ENCODE data around the gene IL4.
A peak's percentile ranks its signal among the peaks of the same experiment; 100 is the strongest.
"Not testable (repeated sequence)": the region's sequence is repeated elsewhere in the genome, so short reads cannot be mapped to it uniquely, and the experiment has no call there.

Gene IL4

GRCh38 chr5:132673939-132674630 is at the start of gene IL4:
TSS of gene IL4 (plus strand) at chr5:132673989. CDS start at chr5:132674051, 62 bp downstream.
- peak within 1 kb of the TSS in 1 of 2 donors; percentile 27 for H3K4me3 ChIP-seq (replicated peaks in 1 of 2; ENCODE audit: low read depth in 2 of 2, low read length in 2 of 2)
- no peak for DNase-seq (ENCODE audit: low read depth in 2 of 2)

GRCh38 chr5:132627470-132627869 is 46.3 kb upstream of the IL4 start:
- DNase-seq (ENCODE audit: low read depth in 2 of 2): no peak
- H3K4me3 ChIP-seq (replicated peaks in 1 of 2; ENCODE audit: low read depth in 2 of 2, low read length in 2 of 2): no peak overlapping the region
- no peak for TF ChIP-seq CTCF (IDR thresholded peaks at IDR 0.05; ENCODE audit: low read depth, low read length)

More at GRCh38 chr5:132673939-132674630, at the start of gene IL4:
- no peak for TF ChIP-seq CTCF (IDR thresholded peaks at IDR 0.05; ENCODE audit: low read depth, low read length)

GRCh38 chr5:132628814-132629213 is 45.0 kb upstream of the IL4 start:
- DNase-seq (ENCODE audit: low read depth in 2 of 2): no peak
- no peak overlapping the region for H3K4me3 ChIP-seq (replicated peaks in 1 of 2; ENCODE audit: low read depth in 2 of 2, low read length in 2 of 2)
- TF ChIP-seq CTCF (IDR thresholded peaks at IDR 0.05; ENCODE audit: low read depth, low read length): no peak

- H3K4me3 ChIP-seq (replicated peaks in 1 of 2; ENCODE audit: low read depth in 2 of 2, low read length in 2 of 2): no peak overlapping the region
- TF ChIP-seq CTCF (IDR thresholded peaks at IDR 0.05; ENCODE audit: low read depth, low read length): no peak
- no peak for DNase-seq (ENCODE audit: low read depth in 2 of 2)
Observed at GRCh38 chr5:132629230-132629944, 44.4 kb upstream of the IL4 start.

GRCh38 chr5:132633587-132633986 is 40.2 kb upstream of the IL4 start:
- not testable (repeated sequence) for DNase-seq (ENCODE audit: low read depth in 2 of 2); H3K4me3 ChIP-seq (replicated peaks in 1 of 2; ENCODE audit: low read depth in 2 of 2, low read length in 2 of 2)

GRCh38 chr5:132635873-132636272 is 37.9 kb upstream of the IL4 start:
- H3K4me3 ChIP-seq (replicated peaks in 1 of 2; ENCODE audit: low read depth in 2 of 2, low read length in 2 of 2): no peak overlapping the region
- no peak for TF ChIP-seq CTCF (IDR thresholded peaks at IDR 0.05; ENCODE audit: low read depth, low read length)
- no peak for DNase-seq (ENCODE audit: low read depth in 2 of 2)

GRCh38 chr5:132637241-132637640 is 36.5 kb upstream of the IL4 start:
- TF ChIP-seq CTCF (IDR thresholded peaks at IDR 0.05; ENCODE audit: low read depth, low read length): no peak
- no peak overlapping the region for H3K4me3 ChIP-seq (replicated peaks in 1 of 2; ENCODE audit: low read depth in 2 of 2, low read length in 2 of 2)
- DNase-seq (ENCODE audit: low read depth in 2 of 2): no peak
